ENCODE results near the gene DCANP1. TPM values are rescaled to one million over a fixed set of nuclear protein-coding genes. Genes with fewer than 3 reads are reported as not detected.

The DCANP1 gene
- total RNA-seq, 1 donor from 2014 or later = not detected

GRCh38 chr5:135465391-135466122, 18.4 kb upstream of the DCANP1 start:
- Histone ChIP-seq H3K9me3 (no peaks in the 10 kb centered on the region), H3K36me3 (no peaks in the 10 kb centered on the region), H3K27ac (no peak overlapping the region), H3K4me1 (peaks cover 10% of the 10 kb centered on the region), H3K4me3 (no peak overlapping the region), H3K27me3 (peaks cover 29% of the 10 kb centered on the region)
- intact Hi-C loops (cut with DNase I) = no loop called here
- no peak for TF ChIP-seq CTCF (IDR thresholded peaks at IDR 0.05)
- ATAC-seq = no peak
- DNase-seq = no peak

GRCh38 chr5:135462304-135462703, 15.2 kb upstream of the DCANP1 start:
- DNase-seq = peak; percentile 58
- no peak overlapping the region for H3K4me3 ChIP-seq
- intact Hi-C loops (cut with DNase I) = loop anchor here (5.0 kb wide), 1 partner anchor 90 kb away; no protein-coding TSS in a partner anchor
- H3K36me3 ChIP-seq = no peaks in the 10 kb centered on the region
- TF ChIP-seq CTCF (IDR thresholded peaks at IDR 0.05) = peak; percentile 51
- peaks cover 27% of the 10 kb centered on the region for H3K4me1 ChIP-seq
- peak; percentile 37 for ATAC-seq
- no peak overlapping the region for H3K27ac ChIP-seq
- peaks cover 22% of the 10 kb centered on the region for H3K27me3 ChIP-seq
- H3K9me3 ChIP-seq = no peaks in the 10 kb centered on the region

GRCh38 chr5:135461481-135462151, 14.5 kb upstream of the DCANP1 start:
- DNase-seq = no peak
- H3K9me3 ChIP-seq = no peaks in the 10 kb centered on the region
- H3K4me3 ChIP-seq = no peak overlapping the region
- H3K27me3 ChIP-seq = peaks cover 15% of the 10 kb centered on the region
- no peak for ATAC-seq
- peaks cover 27% of the 10 kb centered on the region for H3K4me1 ChIP-seq
- intact Hi-C loops (cut with DNase I) = loop anchor here (5.0 kb wide), 1 partner anchor 91 kb away; no protein-coding TSS in a partner anchor
- H3K36me3 ChIP-seq = no peaks in the 10 kb centered on the region
- TF ChIP-seq CTCF (IDR thresholded peaks at IDR 0.05) = no peak
- H3K27ac ChIP-seq = no peak overlapping the region

GRCh38 chr5:135460246-135461033, 13.3 kb upstream of the DCANP1 start:
- TF ChIP-seq CTCF (IDR thresholded peaks at IDR 0.05) = no peak
- Histone ChIP-seq H3K4me1 (peaks cover 29% of the 10 kb centered on the region), H3K9me3 (no peaks in the 10 kb centered on the region), H3K36me3 (no peaks in the 10 kb centered on the region), H3K27ac (no peak overlapping the region), H3K4me3 (no peak overlapping the region), H3K27me3 (peaks cover 9% of the 10 kb centered on the region)
- ATAC-seq (no peak), DNase-seq (no peak)
- intact Hi-C loops (cut with DNase I) = loop anchor here (5.0 kb wide), 1 partner anchor 92 kb away; no protein-coding TSS in a partner anchor

- Histone ChIP-seq H3K9me3 (no peaks in the 10 kb centered on the region), H3K4me3 (no peak overlapping the region), H3K36me3 (no peaks in the 10 kb centered on the region), H3K4me1 (peaks cover 29% of the 10 kb centered on the region), H3K27me3 (no peaks in the 10 kb centered on the region), H3K27ac (no peak overlapping the region)
- intact Hi-C loops (cut with DNase I) = no loop called here
- TF ChIP-seq CTCF (IDR thresholded peaks at IDR 0.05) = no peak
- ATAC-seq = peak; percentile 77
- peak; percentile 91 for DNase-seq
These were observed 11.8 kb upstream of the DCANP1 start for GRCh38 chr5:135458921-135459331.

All from upper lobe of right lung (tissue), 1 donor.